ENCODE data around the gene HEPHL1.

HEPHL1 gene

GRCh38 chr11:94131047-94131717 is 110.0 kb downstream of the HEPHL1 start:
- DNase-seq (ENCODE audit: low read depth): no peak

GRCh38 chr11:94131718-94132115 is 110.6 kb downstream of the HEPHL1 start:
- no peak for DNase-seq (ENCODE audit: low read depth)

GRCh38 chr11:94132152-94132558 is 111.0 kb downstream of the HEPHL1 start:
- DNase-seq (ENCODE audit: low read depth): no peak

GRCh38 chr11:94132823-94133408 is 111.8 kb downstream of the HEPHL1 start:
- no peak for DNase-seq (ENCODE audit: low read depth)

GRCh38 chr11:94133752-94134151 is 112.6 kb downstream of the HEPHL1 start:
- no peak for DNase-seq (ENCODE audit: low read depth)

GRCh38 chr11:94134651-94135512 is 113.7 kb downstream of the HEPHL1 start:
- DNase-seq (ENCODE audit: low read depth): no peak

GRCh38 chr11:94139416-94139815 is 118.3 kb downstream of the HEPHL1 start:
- DNase-seq (ENCODE audit: low read depth): no peak

GRCh38 chr11:94140154-94140655 is 119.1 kb downstream of the HEPHL1 start:
- no peak for DNase-seq (ENCODE audit: low read depth)

- no peak for DNase-seq (ENCODE audit: low read depth)
Observed at GRCh38 chr11:94141511-94142307, 120.6 kb downstream of the HEPHL1 start.

GRCh38 chr11:94142308-94143281 is 121.4 kb downstream of the HEPHL1 start:
- no peak for DNase-seq (ENCODE audit: low read depth)

- DNase-seq (ENCODE audit: low read depth): no peak
Observed at GRCh38 chr11:94144216-94144615, 123.1 kb downstream of the HEPHL1 start.

- DNase-seq (ENCODE audit: low read depth): no peak
Observed at GRCh38 chr11:94144664-94145063, 123.5 kb downstream of the HEPHL1 start.

- DNase-seq (ENCODE audit: low read depth): no peak
Observed at GRCh38 chr11:94145431-94145830, 124.3 kb downstream of the HEPHL1 start.

GRCh38 chr11:94145916-94146315 is 124.8 kb downstream of the HEPHL1 start:
- DNase-seq (ENCODE audit: low read depth): no peak

GRCh38 chr11:94147433-94147845 is 126.3 kb downstream of the HEPHL1 start:
- no peak for DNase-seq (ENCODE audit: low read depth)

- DNase-seq (ENCODE audit: low read depth): no peak
Observed at GRCh38 chr11:94148189-94148588, 127.0 kb downstream of the HEPHL1 start.

- DNase-seq (ENCODE audit: low read depth): no peak
Observed at GRCh38 chr11:94149431-94150017, 128.4 kb downstream of the HEPHL1 start.

- no peak for DNase-seq (ENCODE audit: low read depth)
Observed at GRCh38 chr11:94150056-94150455, 128.9 kb downstream of the HEPHL1 start.

GRCh38 chr11:94150704-94151685 is 129.8 kb downstream of the HEPHL1 start:
- no peak for DNase-seq (ENCODE audit: low read depth)

Data from stimulated activated CD8-positive, alpha-beta memory T cell treated with anti-CD3 and anti-CD28 coated beads, Interleukin-15, amount 100 ng/mL, for 1 hour (primary cell).